Measurements from ENCODE around the gene KCTD21.

The KCTD21 gene

DNA sequence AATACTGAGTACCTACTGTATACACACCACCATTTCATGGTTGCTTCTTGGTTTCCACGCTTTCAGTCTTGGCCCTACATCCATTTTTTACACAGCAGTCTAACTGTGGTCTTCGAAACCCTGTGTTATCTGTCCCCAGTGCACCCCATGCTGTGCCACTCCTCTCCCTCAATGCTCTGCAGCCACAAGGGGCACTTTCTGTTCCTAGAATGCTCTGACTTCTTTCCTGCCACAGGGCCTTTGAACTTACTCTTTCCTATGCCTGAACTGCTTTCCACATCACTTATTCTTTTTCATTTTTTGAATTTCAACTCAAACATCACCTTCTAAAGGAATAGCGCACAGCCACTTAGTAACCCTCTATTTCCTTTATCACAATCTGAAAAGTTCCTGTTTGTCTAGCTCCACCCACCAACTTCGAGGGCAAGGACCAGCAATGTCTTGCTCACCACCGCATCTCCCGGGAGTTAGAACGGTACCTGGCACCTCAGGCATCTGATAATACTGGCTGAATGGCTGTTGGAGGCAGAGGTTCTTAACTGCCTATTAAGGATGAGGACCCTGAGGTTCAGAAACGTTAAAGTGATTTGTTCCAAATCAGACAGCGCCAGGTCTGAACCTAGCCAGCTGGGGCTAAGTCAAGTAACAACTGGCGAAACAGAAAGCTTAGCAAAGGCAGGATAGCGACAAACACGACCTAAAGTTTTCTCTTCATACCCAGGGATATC lies 49.6 kb downstream of the KCTD21 start:
- ChIA-PET CTCF (interaction anchor here (0.9 to 2.8 kb wide), 5 partner anchors 9 to 426 kb away, joined by 3 to 10 read pairs (median 4); no protein-coding TSS in a partner anchor), POLR2A (interaction anchor here (1.1 kb wide), 1 partner anchor 16 kb away, joined by 4 read pairs; no protein-coding TSS in a partner anchor)

DNA sequence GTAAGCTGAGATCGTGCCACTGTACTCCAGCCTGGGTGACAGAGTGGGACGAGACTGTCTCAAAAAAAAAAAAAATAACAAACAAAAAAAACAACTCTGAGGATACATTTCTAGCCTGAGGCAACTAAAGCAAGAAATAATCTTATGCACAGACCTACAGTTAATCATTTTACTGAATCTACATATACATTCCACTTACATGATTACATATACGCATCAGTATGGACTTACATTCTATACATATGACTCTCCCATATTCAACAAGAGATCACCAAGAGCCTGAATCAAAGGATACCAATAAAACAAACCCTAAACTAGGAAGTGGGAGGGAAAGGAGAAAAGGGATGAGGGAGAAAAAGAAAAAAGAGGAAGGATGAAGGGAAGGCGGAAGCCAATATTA lies 50.1 kb downstream of the KCTD21 start:
- CTCF ChIA-PET, result interaction anchor here (0.9 to 1.0 kb wide), 2 partner anchors 23 to 50 kb away, joined by 3 read pairs; partner anchors contain the start of genes KCTD21 and USP35
- POLR2A ChIA-PET, result no interaction called here
- TF ChIP-seq, protein P1, sequence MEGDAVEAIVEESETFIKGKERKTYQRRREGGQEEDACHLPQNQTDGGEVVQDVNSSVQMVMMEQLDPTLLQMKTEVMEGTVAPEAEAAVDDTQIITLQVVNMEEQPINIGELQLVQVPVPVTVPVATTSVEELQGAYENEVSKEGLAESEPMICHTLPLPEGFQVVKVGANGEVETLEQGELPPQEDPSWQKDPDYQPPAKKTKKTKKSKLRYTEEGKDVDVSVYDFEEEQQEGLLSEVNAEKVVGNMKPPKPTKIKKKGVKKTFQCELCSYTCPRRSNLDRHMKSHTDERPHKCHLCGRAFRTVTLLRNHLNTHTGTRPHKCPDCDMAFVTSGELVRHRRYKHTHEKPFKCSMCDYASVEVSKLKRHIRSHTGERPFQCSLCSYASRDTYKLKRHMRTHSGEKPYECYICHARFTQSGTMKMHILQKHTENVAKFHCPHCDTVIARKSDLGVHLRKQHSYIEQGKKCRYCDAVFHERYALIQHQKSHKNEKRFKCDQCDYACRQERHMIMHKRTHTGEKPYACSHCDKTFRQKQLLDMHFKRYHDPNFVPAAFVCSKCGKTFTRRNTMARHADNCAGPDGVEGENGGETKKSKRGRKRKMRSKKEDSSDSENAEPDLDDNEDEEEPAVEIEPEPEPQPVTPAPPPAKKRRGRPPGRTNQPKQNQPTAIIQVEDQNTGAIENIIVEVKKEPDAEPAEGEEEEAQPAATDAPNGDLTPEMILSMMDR (IDR thresholded peaks at IDR 0.05; ENCODE audit: control extremely low read depth, extremely low read depth, low read depth, missing control alignments), result no peak
- no peak for DNase-seq (ENCODE audit: extremely low spot score)

More for the DNA sequence above, 49.6 kb downstream of the KCTD21 start:
- DNase-seq (ENCODE audit: extremely low spot score), result peak; percentile 24
- TF ChIP-seq, protein P1 (IDR thresholded peaks at IDR 0.05; ENCODE audit: control extremely low read depth, extremely low read depth, low read depth, missing control alignments), result no peak

DNA sequence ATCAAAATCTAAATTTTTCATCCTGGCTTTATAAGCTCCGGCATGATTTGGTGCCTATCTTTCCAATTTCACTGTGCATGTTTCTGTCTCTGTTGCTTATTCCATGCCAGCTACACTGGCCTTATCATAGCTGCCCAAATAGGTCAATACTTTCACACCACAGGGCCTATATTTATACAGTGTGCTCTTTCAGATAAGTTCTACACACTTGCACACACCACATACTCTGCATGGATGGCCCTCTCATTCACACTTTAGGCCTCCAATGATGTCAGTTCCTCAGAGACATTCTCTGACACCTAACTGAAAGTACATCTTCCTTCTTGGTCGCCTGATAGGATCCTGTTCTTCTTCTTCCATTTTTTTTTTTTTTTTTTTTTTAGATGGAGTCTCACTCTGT lies 56.0 kb downstream of the KCTD21 start:
- DNase-seq (ENCODE audit: extremely low spot score), result no peak
- POLR2A ChIA-PET, result no interaction called here
- CTCF ChIA-PET, result interaction anchor here (1.6 kb wide), 1 partner anchor 11 kb away, joined by 8 read pairs; no protein-coding TSS in a partner anchor
- TF ChIP-seq, protein P1 (IDR thresholded peaks at IDR 0.05; ENCODE audit: control extremely low read depth, extremely low read depth, low read depth, missing control alignments), result no peak

DNA sequence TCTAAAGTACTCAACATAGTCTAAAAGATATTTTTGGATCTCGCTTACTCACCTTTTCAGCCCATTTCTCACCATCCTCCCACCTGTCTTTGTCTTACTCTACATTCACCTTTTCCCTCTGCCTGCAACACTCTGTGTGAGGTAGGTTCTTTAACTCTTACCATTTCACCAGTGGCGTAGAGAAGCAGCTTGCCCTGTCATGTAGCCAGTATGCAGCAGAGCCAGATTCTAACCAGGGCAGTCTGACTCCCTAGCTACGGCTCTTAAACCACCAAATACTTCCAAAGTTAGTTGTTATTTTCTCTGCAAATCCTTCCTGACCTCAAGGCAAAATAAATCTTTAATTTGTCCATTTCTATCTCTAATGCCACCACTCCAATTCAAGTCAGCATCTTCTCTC lies 56.5 kb downstream of the KCTD21 start:
- no peak for DNase-seq (ENCODE audit: extremely low spot score)
- POLR2A ChIA-PET, result no interaction called here

DNA sequence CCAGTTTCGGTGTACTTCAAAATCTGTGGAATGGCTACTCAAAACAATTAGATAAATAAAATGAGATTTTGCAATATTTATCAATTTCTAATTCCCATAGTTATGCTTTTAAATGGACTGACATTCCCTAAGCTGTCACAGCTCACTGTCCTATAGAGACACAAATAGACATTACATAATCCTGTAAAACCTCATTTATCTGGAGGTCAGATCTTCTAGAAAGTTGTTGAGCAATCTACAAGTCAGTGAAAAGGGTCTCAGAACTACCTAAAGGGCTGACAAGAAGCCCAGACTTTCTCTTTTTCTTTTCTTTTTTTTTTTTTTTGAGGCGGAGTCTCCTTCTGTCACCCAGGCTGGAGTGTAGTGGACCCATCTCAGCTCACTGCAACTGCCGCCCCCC lies 61.0 kb downstream of the KCTD21 start:
- TF ChIP-seq, protein P1 (IDR thresholded peaks at IDR 0.05; ENCODE audit: control extremely low read depth, extremely low read depth, low read depth, missing control alignments), result no peak
- DNase-seq (ENCODE audit: extremely low spot score), result no peak
- ChIA-PET POLR2A (no interaction called here), CTCF (no interaction called here)

More for the DNA sequence above, 56.5 kb downstream of the KCTD21 start:
- TF ChIP-seq, protein P1 (IDR thresholded peaks at IDR 0.05; ENCODE audit: control extremely low read depth, extremely low read depth, low read depth, missing control alignments), result no peak
- CTCF ChIA-PET, result interaction anchor here (1.2 to 1.6 kb wide), 3 partner anchors 11 to 433 kb away, joined by 3 to 8 read pairs (median 4); no protein-coding TSS in a partner anchor
